OCI-LY3 (cell line): ENCODE measurements around the gene ODC1.
A peak's percentile ranks its signal among the peaks of the same experiment; 100 is the strongest.

Source experiments
- H2AFZ ChIP-seq: fragments of 200-600, 300-600 bp; shearing (Covaris generic); 2 replicates; pipeline ENCODE4 v1.6.0; 2014; ENCODE audit warnings: antibody characterized with exemption, low read depth, low read length
- H3K27ac ChIP-seq: fragments of 200-600, 300-600 bp; sonication (generic); 2 replicates; pipeline ENCODE4 v1.5.1; 2014; ENCODE audit warnings: mild to moderate bottlenecking, low read length, moderate library complexity, mixed read lengths
- H3K27me3 ChIP-seq: fragments of 200-600, 300-600 bp; sonication (generic); 2 replicates; pipeline ENCODE4 v1.6.1; 2014; ENCODE audit warnings: low read depth, low read length, mixed read lengths
- H3K36me3 ChIP-seq: fragments of 200-600, 300-600 bp; sonication (generic); replicated peaks from 2 replicates; pipeline ENCODE3; 2014; ENCODE audit warnings: low read depth, low read length, mixed read lengths
- H3K4me1 ChIP-seq: fragments of 300-600, 200-600 bp; sonication (generic); 2 replicates; pipeline ENCODE4 v1.6.1; 2014; ENCODE audit warnings: low read length, mixed read lengths
- H3K4me2 ChIP-seq: fragments of 200-600, 300-600 bp; sonication (generic); 2 replicates; pipeline ENCODE4 v1.6.1; 2014; ENCODE audit warnings: low read length, mixed read lengths
- H3K4me3 ChIP-seq: fragments of 300-600, 200-600 bp; sonication (generic); 2 replicates; pipeline ENCODE4 v1.5.1; 2014; ENCODE audit warnings: antibody characterized with exemption, mild to moderate bottlenecking, low read length, moderate library complexity
- H3K79me2 ChIP-seq: fragments of 300-600, 200-600 bp; shearing (Covaris generic); 2 replicates; pipeline ENCODE4 v1.6.1; 2014; ENCODE audit warnings: mild to moderate bottlenecking, low read length, mixed read lengths
- H3K9ac ChIP-seq: fragments of 300-600, 200-600 bp; shearing (Covaris generic); 2 replicates; pipeline ENCODE4 v1.6.0; 2014; ENCODE audit warnings: mild to moderate bottlenecking, low read length, moderate library complexity
- H3K9me3 ChIP-seq: fragments of 200-600, 300-600 bp; shearing (Covaris generic); 2 replicates; pipeline ENCODE4 v1.6.1; 2014; ENCODE audit warnings: low read length, mixed read lengths; ENCODE audit not compliant: insufficient read depth
- H4K20me1 ChIP-seq: fragments of 200-600, 300-600 bp; sonication (generic); 2 replicates; pipeline ENCODE4 v1.6.1; 2016; ENCODE audit warnings: low read length, mixed read lengths; ENCODE audit not compliant: insufficient read depth
- EZH2phosphoT487 ChIP-seq: fragments of 200-600 bp; shearing (Covaris generic); IDR thresholded peaks from 2 replicates; pipeline ENCODE4 v1.6.1; 2018; ENCODE audit warnings: antibody characterized with exemption, mixed run types, low read depth
- TF ChIP-seq, protein P1 (sequence below): fragments of 200-600, 300-600 bp; sonication (generic); IDR thresholded peaks from 2 replicates; pipeline ENCODE4 v1.5.1; 2014; ENCODE audit warnings: antibody characterized with exemption, low read length, low read depth

ODC1 gene

DNA sequence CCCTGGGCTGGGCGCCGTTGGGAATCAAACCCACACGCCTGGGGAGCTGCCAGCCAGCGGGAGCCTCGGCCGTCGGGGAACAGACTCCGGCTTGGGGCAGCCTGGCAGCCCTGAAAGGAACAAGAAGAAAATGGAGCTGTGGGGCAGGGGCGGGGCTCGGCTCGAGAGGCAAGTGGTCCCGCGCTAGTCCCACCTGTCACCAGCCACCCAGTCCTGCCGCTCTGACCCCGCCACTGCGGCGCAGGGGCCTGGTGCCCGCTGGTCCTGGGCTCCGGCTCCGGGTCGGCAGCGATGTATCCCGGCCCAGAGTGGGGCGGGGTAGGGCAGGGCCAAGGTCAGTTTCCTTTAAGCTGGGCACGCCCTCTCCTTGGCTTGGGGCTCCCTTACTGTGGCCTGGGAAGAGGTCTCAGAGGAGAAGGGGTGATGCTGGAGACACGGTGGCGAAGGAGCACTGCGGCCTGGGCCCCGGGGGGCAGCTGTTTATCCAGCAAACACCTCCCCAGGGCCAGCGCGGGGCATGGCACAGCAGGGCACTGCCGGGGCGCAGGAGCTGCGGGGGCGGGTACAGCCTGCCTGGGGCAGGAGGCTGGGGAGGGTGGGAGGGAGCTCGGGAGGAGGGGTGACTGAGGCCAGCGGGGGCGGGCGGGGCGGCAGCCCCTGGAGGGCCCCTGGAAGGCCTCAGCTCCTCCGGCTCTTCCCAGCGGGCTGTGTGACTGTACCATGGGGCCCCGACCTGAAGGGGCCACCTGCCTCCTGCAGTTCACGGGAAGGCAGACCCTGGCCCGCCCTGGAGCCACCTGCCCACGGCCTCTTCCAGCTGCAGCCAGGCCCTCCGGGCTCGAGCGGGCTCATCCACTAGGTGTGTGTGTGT lies 15.6 kb downstream of the ODC1 start:
- no peak overlapping the region for H2AFZ ChIP-seq
- H4K20me1 ChIP-seq: no peaks in the 10 kb centered on the region
- TF ChIP-seq, protein P1, sequence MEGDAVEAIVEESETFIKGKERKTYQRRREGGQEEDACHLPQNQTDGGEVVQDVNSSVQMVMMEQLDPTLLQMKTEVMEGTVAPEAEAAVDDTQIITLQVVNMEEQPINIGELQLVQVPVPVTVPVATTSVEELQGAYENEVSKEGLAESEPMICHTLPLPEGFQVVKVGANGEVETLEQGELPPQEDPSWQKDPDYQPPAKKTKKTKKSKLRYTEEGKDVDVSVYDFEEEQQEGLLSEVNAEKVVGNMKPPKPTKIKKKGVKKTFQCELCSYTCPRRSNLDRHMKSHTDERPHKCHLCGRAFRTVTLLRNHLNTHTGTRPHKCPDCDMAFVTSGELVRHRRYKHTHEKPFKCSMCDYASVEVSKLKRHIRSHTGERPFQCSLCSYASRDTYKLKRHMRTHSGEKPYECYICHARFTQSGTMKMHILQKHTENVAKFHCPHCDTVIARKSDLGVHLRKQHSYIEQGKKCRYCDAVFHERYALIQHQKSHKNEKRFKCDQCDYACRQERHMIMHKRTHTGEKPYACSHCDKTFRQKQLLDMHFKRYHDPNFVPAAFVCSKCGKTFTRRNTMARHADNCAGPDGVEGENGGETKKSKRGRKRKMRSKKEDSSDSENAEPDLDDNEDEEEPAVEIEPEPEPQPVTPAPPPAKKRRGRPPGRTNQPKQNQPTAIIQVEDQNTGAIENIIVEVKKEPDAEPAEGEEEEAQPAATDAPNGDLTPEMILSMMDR: no peak
- no peak for TF ChIP-seq EZH2phosphoT487
- H3K9ac ChIP-seq: no peak overlapping the region
- H3K27me3 ChIP-seq: peaks cover 7% of the 10 kb centered on the region
- H3K9me3 ChIP-seq: no peaks in the 10 kb centered on the region
- no peaks in the 10 kb centered on the region for H3K79me2 ChIP-seq
- peak overlapping the region; percentile 37 for H3K4me2 ChIP-seq
- H3K4me3 ChIP-seq: peak overlapping the region; percentile 43; the same call in 1 of the 2 replicates
- peaks cover 5% of the 10 kb centered on the region for H3K4me1 ChIP-seq
- no peak overlapping the region for H3K27ac ChIP-seq
- no peaks in the 10 kb centered on the region for H3K36me3 ChIP-seq

DNA sequence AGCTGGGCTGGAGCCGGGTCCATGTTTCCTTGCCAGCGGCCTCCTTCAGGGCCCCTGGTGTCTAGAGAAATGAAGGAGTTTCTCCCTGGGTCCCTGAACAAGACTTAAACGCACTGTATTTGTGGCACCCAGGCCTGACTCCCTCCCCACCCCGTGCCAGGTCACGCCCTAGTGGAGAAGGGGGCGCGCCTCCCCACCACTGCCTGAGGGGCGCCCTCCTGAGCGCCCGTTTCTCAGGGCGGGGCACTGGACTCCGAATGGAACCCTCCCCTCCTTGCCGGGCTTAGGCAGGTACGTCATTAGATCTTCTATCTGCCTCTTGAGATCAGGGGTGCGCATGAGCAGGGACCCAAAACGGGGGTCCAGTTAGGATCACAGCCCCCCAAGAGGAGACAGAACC lies 16.3 kb downstream of the ODC1 start:
- no peaks in the 10 kb centered on the region for H4K20me1 ChIP-seq
- H3K79me2 ChIP-seq: no peaks in the 10 kb centered on the region
- no peaks in the 10 kb centered on the region for H3K9me3 ChIP-seq
- H3K27ac ChIP-seq: no peak overlapping the region
- H3K36me3 ChIP-seq: no peaks in the 10 kb centered on the region
- no peak overlapping the region for H3K4me3 ChIP-seq
- H2AFZ ChIP-seq: no peak overlapping the region
- no peak overlapping the region for H3K9ac ChIP-seq
- H3K4me1 ChIP-seq: peaks cover 5% of the 10 kb centered on the region
- peaks cover 7% of the 10 kb centered on the region for H3K27me3 ChIP-seq
- H3K4me2 ChIP-seq: peak overlapping the region; percentile 37; the same call in 1 of the 2 replicates
- no peak for TF ChIP-seq EZH2phosphoT487
- TF ChIP-seq, protein P1: no peak

DNA sequence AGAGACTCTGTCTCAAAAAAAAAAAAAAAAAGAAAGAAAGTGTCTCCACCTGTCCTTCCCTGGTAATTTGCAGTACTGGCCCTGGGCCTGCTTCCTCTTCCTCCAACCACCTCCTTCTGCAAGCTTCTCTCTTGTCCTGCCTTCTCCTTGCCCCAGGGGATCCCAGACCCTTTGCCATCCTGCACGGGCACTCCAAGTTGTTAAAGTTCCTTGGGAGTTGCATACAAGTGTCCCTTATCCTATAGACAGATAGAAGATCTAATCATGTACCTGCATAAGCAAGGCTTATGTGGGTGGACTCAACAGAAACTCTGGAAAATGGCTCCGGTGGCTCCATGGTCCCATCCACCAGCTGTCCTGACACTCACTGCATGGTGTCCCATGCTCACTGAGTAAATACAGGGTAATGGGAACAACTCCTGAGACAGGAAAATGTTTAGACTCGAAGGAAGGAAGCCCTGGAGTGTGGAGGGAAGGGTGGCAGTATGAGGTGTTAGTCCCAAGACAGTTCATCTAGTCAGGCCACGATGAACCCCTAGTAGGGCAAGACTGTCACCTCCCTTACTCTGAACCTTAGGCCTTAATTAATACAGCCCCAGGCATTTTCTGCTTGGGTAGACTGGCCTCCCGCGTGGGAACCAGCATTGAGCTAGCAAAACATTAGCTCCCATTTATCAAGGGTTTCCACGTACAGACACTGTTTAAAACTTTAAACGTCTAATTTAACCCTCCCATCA lies 17.1 kb downstream of the ODC1 start:
- Histone ChIP-seq H3K9ac (no peak overlapping the region), H3K4me2 (no peak overlapping the region), H3K9me3 (no peaks in the 10 kb centered on the region), H4K20me1 (no peaks in the 10 kb centered on the region), H3K79me2 (no peaks in the 10 kb centered on the region), H3K4me3 (no peak overlapping the region), H3K27ac (no peak overlapping the region), H3K4me1 (peaks cover 5% of the 10 kb centered on the region), H2AFZ (no peak overlapping the region), H3K27me3 (peaks cover 7% of the 10 kb centered on the region), H3K36me3 (no peaks in the 10 kb centered on the region)
- TF ChIP-seq EZH2phosphoT487: no peak
- TF ChIP-seq, protein P1: no peak

DNA sequence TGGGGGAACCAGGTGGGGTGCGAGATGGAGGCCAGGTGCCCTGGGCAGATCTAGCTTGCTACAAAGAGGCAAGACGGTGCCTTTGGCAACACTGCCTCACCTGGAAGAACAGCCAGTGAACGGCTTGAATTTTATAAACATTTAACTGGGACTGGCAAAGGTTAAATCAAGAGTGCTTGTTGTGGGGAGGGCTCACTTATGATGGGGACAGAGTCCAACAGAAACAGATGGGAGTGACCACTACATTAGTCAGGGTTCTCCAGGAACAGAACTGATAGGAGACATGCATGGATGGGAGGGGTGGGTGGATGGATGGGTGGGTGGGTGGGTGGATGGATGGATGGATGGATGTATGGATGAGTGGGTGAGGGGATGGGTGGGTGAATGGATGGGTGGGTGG lies 19.2 kb downstream of the ODC1 start:
- H3K4me1 ChIP-seq: no peaks in the 10 kb centered on the region
- no peaks in the 10 kb centered on the region for H3K36me3 ChIP-seq
- no peak overlapping the region for H3K4me2 ChIP-seq
- H3K9me3 ChIP-seq: no peaks in the 10 kb centered on the region
- H4K20me1 ChIP-seq: no peaks in the 10 kb centered on the region
- H3K79me2 ChIP-seq: no peaks in the 10 kb centered on the region
- no peak overlapping the region for H2AFZ ChIP-seq
- no peak for TF ChIP-seq EZH2phosphoT487
- H3K27me3 ChIP-seq: peaks cover 7% of the 10 kb centered on the region
- H3K9ac ChIP-seq: no peak overlapping the region
- no peak overlapping the region for H3K27ac ChIP-seq
- H3K4me3 ChIP-seq: no peak overlapping the region
